Midbrain (tissue), 1 donor: ENCODE data around the gene SLC27A5.
A peak's percentile ranks its signal among the peaks of the same experiment; 100 is the strongest.
"Not testable (repeated sequence)": the region's sequence is repeated elsewhere in the genome, so short reads cannot be mapped to it uniquely, and the experiment has no call there.

ENCODE experiments used
- DNase-seq: peaks from one replicate; lab custom pipeline; 2025; lab: John Stamatoyannopoulos, UW

SLC27A5 gene

GRCh38 chr19:58497634-58498170 lies 14.1 kb downstream of the SLC27A5 start:
- no peak for DNase-seq

GRCh38 chr19:58492265-58492664 lies 19.5 kb downstream of the SLC27A5 start:
- peak; percentile 14 for DNase-seq

GRCh38 chr19:58491393-58491792 lies 20.4 kb downstream of the SLC27A5 start:
- no peak for DNase-seq

GRCh38 chr19:58484349-58484748 lies 27.4 kb downstream of the SLC27A5 start:
- DNase-seq = not testable (repeated sequence)

GRCh38 chr19:58483776-58484175 lies 28.0 kb downstream of the SLC27A5 start:
- DNase-seq = no peak

- DNase-seq = no peak
Observed at GRCh38 chr19:58482372-58482771, 29.4 kb downstream of the SLC27A5 start.

- DNase-seq = no peak
Observed at GRCh38 chr19:58480831-58481230, 31.0 kb downstream of the SLC27A5 start.

GRCh38 chr19:58480481-58480830 lies 31.3 kb downstream of the SLC27A5 start:
- no peak for DNase-seq

GRCh38 chr19:58479736-58480480 lies 31.9 kb downstream of the SLC27A5 start:
- DNase-seq = no peak

- no peak for DNase-seq
Observed at GRCh38 chr19:58479303-58479702, 32.5 kb downstream of the SLC27A5 start.

- DNase-seq = no peak
Observed at GRCh38 chr19:58477871-58478270, 33.9 kb downstream of the SLC27A5 start.

GRCh38 chr19:58477130-58477529 lies 34.7 kb downstream of the SLC27A5 start:
- DNase-seq = no peak

- DNase-seq = no peak
Observed at GRCh38 chr19:58476498-58477015, 35.2 kb downstream of the SLC27A5 start.

- DNase-seq = peak; percentile 97
Observed at GRCh38 chr19:58475714-58476497, 35.9 kb downstream of the SLC27A5 start, which contains the start of gene ZNF446. ZNF446 (plus strand) TSS chr19:58476352; CDS start chr19:58477219, 867 bp downstream.

- DNase-seq = no peak
Observed at GRCh38 chr19:58474997-58475713, 36.6 kb downstream of the SLC27A5 start.

GRCh38 chr19:58474291-58474996 lies 37.3 kb downstream of the SLC27A5 start:
- no peak for DNase-seq

GRCh38 chr19:58473775-58474174 lies 38.0 kb downstream of the SLC27A5 start:
- no peak for DNase-seq

- no peak for DNase-seq
Observed at GRCh38 chr19:58471736-58472135, 40.1 kb downstream of the SLC27A5 start.

GRCh38 chr19:58470837-58471543 lies 40.8 kb downstream of the SLC27A5 start:
- not testable (repeated sequence) for DNase-seq

- no peak for DNase-seq
Observed at GRCh38 chr19:58469241-58470013, 42.4 kb downstream of the SLC27A5 start.
